Stimulated activated CD8-positive, alpha-beta memory T cell treated with anti-CD3 and anti-CD28 coated beads, Interleukin-2, amount 100 ng/mL, for 1 hour (primary cell): Measurements from ENCODE around the gene PHLDA3.

Source experiments
- DNase-seq, 2 donors: peaks; one replicate each; pipeline ENCODE4 v3.0.0-alpha.2; 2020; ENCODE audit warnings: low read depth in 2 of 2

Gene PHLDA3

DNA sequence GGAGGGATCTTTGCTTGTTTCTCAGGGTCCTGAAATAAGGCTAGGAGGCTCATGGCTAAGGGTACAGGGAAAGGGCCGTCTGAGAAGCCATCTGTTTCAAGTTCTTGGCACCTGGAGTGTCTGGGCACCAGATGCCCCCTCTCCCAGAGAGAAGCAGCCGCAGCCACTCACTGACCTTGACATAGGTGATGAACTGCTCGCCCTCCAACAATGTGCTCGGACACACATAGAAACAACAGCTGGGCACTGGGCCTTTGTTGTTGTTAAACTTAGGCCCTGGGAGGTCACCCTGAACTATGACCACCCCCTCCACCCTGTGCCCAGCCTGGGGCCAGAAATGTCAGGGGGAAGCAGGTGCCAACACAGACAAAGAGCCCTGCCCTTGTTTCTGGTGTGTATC is 38.2 kb downstream of the PHLDA3 start:
- no peak for DNase-seq

DNA sequence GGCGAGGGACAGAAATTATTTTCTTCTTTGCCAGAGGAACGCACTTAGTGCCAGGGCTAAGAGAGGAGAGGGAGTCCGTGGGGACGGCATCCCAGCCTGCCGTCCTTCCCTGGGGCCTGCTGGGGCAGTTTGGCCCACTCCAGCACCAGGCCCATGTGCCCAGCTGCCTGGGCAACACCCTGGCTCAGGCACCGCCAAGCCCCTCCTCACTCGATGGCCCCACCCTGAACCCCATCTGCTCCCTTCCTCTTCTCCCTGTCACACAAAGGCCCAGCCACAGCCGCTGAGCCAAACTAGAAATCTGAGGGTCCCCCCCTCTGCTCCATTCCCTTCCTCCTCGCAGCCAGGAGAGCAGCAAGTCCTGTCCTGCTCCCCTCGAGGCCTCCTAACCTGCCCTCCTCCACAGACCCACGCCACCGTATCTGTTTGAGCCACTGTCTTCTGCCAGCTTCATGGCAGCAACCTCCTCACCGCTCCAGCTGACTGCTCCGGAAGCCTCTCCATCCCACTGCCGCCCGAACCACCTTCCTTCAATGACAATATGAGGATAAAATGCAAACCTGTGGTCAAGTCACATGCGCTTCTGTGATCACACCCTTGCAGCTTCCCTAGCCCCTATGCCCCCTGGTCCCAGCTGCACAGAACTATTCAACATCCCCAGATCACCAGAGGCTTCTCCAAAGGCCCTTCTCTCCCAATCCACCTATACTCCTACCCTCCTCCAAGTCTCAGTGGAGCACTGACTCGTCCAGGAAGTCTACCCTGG is 39.1 kb downstream of the PHLDA3 start:
- no peak for DNase-seq

DNA sequence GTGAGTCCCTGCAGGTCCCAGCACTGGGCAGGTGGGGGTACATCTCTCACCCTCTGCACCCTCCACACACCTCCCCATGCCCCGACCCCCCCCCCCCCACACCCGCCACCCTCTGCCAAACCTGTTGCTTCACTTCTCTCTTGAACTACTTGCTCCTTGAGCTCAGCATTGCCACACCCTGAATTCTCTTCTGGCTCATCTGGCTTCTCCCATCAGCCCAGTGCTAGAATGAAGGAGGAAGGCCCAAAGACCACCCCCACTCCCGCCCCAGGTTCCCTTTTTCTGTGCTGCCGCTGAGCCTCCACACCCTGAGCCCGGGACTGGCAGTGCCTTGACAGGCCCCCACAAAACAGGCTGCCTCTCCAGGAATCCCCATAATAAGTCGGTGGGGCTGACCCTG is 41.0 kb downstream of the PHLDA3 start:
- DNase-seq, result no peak

DNA sequence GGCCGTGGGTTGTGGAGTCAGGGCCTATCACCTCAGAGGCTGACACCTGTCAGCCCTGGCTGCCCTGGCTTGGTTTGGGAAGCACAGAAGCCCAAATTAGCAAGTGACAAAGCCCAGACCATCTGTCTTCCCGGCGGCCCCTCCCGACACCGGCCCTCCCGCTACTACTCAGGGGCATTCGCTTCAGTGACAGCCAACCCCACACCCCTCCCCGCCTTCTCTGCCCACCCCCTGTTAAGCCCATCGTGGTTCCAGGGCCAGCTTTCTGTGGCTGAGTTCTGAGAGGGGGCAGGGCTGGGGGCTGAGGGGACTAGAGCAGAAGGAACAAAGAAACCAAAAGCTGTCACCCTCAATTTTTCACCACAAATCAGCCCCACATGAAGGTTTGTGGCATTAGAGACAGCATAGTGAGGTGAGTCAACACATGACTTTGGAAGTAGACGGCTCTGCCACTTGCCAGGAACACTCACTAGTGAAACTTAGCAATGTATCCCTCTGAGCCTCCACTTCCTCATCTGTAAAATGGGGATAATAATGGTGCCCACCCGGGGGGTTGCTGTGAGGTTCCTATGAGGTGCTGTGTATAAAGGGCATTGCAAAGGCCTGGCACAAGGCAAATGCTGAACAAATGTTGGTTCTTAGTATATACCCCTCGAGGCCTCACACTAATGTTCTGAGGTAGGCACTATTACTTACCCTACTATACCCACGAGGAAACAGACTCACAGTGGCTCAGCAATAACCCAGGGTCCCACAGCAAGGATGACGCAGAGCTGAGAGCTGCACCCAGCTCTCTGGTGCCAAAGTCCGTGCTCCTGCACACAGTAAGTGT is 42.3 kb downstream of the PHLDA3 start:
- no peak for DNase-seq

DNA sequence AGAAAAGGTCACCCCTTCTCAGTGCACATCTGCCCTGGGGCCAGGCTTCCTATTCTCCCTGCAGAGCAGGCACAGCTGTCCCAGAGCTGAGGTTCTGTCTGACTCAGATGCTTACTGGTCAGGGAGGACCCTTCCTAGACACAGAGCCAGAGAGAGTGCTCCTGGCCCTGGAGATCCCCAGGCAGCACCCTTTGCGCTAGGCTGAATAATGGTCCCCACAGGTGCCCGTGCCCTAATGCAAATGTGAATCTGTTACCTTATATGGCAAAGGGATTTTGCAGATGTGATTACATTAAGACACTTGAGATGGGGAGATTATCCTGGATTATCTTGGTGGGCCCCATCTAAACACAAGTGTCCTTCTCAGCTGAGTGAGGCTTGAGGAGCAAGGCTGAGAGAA is 44.8 kb downstream of the PHLDA3 start:
- no peak for DNase-seq

DNA sequence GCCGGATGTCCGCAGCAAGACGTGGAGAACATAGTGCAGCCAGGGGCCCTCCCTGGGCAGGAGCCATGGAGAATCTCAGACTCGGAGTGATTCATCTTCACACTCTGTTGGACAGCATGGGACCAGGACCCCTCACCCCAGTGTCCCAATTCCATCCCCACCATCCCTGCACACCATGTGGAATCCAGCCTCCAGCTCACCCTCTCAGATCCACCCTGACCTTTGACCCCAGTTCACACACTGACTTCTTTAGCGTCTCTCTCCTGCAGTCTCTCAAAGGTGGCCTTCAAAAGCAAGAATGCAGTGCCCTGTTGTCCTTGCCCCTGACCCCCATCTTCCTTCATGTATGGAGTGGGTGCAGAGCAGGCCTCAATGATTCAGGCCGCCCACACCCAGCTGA is 45.3 kb downstream of the PHLDA3 start:
- no peak for DNase-seq

DNA sequence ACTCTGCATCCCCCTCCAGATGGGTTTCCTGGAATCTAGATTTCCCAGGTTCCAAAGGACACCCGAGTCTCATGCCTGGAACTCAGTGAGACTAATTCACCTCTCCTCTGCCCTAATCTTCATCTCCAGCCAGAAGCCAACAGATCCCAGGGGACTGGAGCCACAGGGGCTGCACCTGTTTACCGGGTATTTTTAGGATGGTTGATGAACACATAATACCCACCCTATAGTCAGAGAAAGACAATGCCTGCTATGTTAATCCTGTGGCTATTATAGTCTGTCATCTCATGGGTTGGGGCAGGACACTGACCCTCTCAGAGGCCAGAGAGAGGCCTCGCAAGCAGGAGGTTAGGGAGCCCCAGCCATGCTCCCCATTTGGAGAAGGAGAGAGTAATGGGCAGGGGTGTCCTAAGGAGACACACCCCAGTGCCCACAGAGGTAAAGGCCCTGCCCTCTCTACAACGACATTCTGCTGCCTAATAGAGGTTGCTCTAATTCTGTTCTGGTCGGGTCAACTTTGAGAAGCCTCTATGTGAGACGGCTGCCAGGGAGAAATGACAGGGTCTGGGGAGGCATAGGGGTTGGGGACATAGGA is 46.5 kb downstream of the PHLDA3 start:
- DNase-seq, result no peak

DNA sequence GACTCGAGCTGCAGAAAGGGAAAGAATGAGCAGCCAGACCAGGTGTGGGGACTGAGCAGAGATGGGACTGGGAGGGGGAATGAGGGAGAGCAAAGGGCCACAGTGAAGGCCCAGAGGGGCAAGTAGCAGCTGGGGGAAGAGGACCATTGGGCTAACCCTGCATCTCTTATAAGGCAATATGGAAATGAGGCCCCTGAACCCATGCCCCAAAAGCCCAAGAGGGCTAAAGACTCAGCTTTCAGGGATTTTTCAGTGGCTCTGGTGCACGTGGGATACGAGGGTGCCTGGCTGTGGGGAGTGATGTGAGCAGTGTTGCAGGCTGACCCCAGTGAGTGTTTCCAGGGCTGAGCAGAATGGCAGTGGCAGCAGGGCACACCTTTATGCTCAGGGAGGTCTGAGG is 47.0 kb downstream of the PHLDA3 start:
- DNase-seq, result no peak

DNA sequence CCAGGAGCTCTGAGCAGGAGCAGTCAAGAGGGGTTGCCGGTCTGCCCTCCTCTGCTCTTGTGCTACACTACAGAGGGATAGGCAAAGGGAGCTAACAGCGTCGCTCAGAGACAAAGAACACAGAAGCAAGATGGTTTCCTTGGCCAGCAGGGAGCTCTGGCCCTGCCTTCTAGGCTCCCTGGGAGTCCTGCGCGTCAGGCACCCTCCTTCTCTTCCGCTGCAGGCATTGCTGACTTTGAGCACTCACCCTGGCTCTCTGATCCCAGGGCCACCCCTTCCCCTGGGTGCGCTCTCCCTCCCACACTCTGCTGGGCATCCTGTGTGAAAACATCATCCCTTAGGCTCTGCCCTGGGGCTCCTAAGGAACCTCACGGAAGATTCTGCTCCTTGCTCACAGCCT is 47.9 kb downstream of the PHLDA3 start:
- DNase-seq, result no peak

DNA sequence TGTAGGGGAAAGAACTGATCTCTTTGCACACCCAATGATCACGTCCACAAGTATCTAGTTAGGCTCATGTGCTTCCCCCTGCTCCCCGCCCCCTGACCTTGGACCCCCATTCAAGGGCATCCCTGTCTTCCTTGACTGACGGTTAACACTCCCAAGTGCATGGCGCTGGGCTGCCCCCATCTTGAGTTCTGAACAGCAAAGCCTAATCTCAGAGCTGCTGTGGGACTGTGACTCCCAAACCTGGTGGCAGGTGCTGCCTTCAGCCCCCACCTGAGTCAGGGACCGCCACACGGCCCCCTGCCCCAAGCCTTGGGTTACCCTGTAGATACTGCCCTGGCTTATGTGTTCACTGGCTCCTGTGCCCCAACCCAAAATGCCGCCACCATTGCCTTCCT is 48.4 kb downstream of the PHLDA3 start:
- DNase-seq, result no peak

DNA sequence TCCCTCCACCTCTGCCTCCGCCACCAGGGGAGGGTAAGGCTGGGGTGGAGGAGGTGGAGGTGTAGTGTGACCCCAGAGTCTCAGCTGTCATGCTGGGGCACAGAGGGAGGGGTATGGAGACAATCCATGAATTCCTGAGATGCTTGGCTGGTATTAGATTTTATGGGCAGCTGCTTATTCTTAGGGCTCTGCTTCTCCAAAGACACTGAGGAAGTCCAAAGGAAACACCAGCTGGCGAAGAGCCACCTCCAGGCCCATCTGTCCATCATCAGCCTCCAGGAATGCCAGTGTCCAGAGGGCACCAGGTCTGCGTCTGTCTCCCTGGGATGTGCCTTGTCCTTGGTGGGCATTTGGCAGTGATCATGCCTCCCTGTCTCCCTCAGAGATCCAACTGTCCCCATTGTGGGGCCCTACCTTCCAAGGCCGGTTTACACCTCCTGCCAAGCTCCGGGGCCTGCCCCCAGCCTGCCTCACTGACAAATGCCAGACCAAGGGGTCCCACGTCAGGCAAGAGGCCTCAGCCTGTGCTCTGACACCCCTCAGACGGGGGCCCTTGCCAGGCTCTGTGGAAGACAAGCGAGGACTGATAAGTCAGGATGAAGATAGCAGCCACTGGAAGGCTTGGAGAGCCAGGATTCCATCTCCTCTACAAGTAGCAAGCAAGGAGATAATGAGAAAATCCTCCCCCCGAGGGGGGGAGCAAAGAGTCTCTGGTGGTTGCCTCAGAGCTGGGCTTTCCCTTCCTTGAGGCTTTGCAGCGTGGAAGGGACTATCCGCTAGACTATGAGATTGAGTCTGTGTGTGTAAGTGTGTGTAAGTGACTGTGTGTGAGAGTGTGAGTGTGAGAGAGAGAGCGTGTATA is 49.0 kb downstream of the PHLDA3 start:
- DNase-seq, result no peak

DNA sequence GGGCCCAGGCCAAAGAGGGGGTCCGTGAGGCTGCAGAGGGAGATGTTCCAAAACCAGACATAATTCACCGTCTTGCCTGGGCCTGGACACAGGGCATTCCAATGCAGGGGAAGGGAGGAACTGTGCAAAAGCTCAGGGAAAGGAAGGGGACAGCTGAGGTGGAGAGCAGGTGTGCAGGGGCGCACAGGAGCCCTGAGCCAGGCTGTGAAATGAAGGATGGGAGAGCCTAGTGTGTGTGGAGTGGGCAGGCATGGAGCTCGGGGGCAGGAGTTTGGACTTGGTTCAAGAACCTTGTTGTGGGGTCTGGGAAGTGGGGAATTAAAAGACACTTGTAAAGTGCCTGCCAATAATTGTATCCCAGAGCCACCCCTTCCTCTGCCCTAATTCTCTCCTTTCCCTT is 49.7 kb downstream of the PHLDA3 start:
- DNase-seq, result no peak

DNA sequence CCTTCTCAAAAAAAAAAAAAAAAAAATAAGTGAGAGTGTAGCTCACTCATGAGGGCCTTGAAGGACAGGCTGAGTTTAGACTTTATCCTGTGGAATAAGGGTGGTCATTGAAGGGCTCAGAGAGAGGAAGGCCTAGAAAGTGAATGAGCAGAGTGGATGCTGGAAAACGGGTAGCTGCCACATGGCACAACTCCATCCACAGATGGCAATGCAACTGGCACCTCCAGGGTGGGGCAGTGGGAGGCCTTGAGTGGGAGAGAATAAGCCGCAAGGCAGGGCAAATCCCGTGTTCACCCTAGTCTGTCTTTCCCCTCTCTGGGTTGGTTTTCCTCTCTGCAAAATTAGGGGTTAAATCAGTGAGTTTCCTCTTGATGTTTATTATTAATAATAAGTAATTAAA is 50.5 kb downstream of the PHLDA3 start:
- no peak for DNase-seq
